Activated T-helper 1 cell treated with anti-CD3 and anti-CD28 coated beads, Interleukin-12 subunit alpha, Interleukin-12 subunit beta, Interleukin-2, Interleukin-4 antibody, amounts not matched to agents 30 ng/mL and 10 ng/mL and 1 ng/mL, durations not matched to agents 14 hours and 24 hours and 36 hours (primary cell): Measurements from ENCODE around the gene DHODH. TPM values are rescaled to one million over a fixed set of nuclear protein-coding genes. Genes with fewer than 3 reads are reported as not detected.
"Not testable (repeated sequence)": the region's sequence is repeated elsewhere in the genome, so short reads cannot be mapped to it uniquely, and the experiment has no call there.

Experiments used
- DNase-seq: peaks from one replicate; pipeline ENCODE4 v3.0.0; 2021; ENCODE audit warnings: low spot score
- H3K27ac Mint-ChIP-seq: one replicate; pipeline ENCODE4 v1.8.0; 2021; ENCODE audit warnings: mild to moderate bottlenecking, mixed read lengths
- H3K27me3 Mint-ChIP-seq: one replicate; pipeline ENCODE4 v1.8.0; 2022; ENCODE audit warnings: mild to moderate bottlenecking, moderate library complexity, mixed read lengths; ENCODE audit not compliant: insufficient read depth
- H3K36me3 Mint-ChIP-seq: one replicate; pipeline ENCODE4 v1.8.0; 2021; ENCODE audit warnings: low read depth, mixed read lengths
- H3K4me1 Mint-ChIP-seq: one replicate; pipeline ENCODE4 v1.8.0; 2021; ENCODE audit warnings: low read depth, mixed read lengths
- H3K4me3 Mint-ChIP-seq: one replicate; pipeline ENCODE4 v1.8.0; 2021; ENCODE audit warnings: mild to moderate bottlenecking, moderate library complexity, mixed read lengths
- H3K9me3 Mint-ChIP-seq: one replicate; pipeline ENCODE4 v1.8.0; 2021; ENCODE audit warnings: mixed read lengths
- intact Hi-C: fragments of 100-400 bp; cut with micrococcal nuclease; formaldehyde crosslinking; loops from one replicate; pipeline ENCODE4 v1.15.1; 2024
- total RNA-seq: library from RNA; stranded (reverse); gene quantifications from 2 replicates; pipeline ENCODE4 v1.2.3, GENCODE V29; 2022

The DHODH gene
- total RNA-seq, 1 donor from 2014 or later = 31.0 TPM

DNA sequence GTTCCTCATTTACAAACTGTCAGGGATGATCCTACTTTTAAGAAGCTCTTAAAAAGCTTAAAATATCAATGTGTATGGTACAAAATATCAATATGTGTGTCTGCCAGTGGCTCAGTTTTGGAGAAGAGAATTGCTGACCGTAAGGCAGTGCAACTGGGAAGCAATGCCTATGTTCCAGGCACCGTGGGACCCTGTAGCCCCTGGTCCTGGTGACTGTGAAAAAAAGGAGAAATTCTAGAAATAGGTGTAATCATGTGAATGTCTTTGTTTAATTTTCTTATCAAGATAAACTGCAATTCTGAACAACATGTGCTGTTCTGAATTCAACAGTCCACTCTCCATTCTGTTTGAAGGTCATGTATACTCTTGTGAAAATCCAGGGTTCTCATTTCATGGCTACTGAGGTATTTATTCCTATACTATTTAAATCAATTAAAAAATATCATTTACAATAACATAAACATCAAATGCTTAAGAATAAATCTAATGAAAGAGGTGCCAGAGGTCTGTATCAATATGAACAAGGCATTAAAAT lies 36.3 kb downstream of the DHODH start:
- H3K27ac Mint-ChIP-seq = no peak overlapping the region
- intact Hi-C loops = no loop called here
- H3K27me3 Mint-ChIP-seq = no peaks in the 10 kb centered on the region
- DNase-seq = no peak
- peaks cover 3% of the 10 kb centered on the region for H3K36me3 Mint-ChIP-seq
- H3K9me3 Mint-ChIP-seq = peaks cover 9% of the 10 kb centered on the region
- no peaks in the 10 kb centered on the region for H3K4me1 Mint-ChIP-seq
- H3K4me3 Mint-ChIP-seq = no peak overlapping the region

DNA sequence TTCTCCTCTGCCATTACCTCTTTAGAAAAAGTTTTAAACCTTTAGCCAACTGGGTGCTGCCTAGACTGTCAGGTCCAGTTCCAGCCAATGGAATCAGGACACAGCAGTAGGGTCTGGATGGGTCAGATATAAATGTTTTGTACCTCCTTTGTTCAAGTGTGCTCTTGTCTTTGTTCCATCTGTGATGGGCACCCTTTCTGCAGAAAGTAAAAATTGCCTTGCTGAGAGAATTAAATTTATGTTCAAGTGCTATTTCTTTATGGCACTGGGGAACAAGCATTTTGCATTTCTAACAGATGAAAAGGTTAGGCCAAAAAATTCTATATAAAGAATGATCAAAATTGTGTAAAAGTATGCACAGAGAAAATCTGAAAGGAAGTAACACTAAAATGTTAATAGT lies 40.6 kb downstream of the DHODH start:
- Mint-ChIP-seq H3K27me3 (no peaks in the 10 kb centered on the region), H3K9me3 (peaks cover 11% of the 10 kb centered on the region), H3K4me1 (no peaks in the 10 kb centered on the region), H3K4me3 (no peak overlapping the region), H3K36me3 (no peaks in the 10 kb centered on the region), H3K27ac (no peak overlapping the region)
- intact Hi-C loops = no loop called here
- DNase-seq = no peak

DNA sequence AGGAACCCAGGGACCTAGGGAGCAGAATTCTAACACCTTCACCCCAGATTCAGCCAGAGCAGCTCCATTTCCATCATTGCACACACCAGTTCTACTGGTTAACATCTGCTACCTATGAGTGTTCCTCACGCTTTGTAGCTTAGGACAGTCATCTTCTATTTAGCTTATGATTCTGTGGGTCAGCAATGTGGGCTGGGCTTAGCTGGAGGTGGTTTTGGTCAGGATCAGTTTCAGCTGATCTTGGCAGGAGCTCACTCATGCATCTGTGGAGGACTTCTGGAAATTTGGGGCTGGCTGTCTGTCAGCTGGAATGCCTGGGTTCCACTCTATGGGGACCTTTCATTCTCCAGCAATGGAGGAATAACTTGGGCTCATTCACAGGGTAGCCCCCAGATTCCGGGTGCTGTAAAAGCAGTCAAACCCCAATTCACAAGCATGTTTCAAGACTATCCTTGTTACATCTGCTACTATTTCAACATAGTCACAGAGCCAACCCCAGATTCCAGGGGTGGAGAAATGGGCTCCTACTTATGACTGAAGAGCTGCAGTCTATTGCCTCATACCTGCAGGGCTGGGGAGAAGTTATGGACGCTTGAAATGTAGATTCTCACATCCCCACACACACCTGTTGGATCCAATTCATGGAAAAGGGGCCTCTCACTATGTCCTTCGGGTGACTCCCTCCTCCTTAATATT lies 42.4 kb downstream of the DHODH start:
- Mint-ChIP-seq H3K36me3 (no peaks in the 10 kb centered on the region), H3K27me3 (no peaks in the 10 kb centered on the region), H3K9me3 (peaks cover 11% of the 10 kb centered on the region), H3K4me3 (no peak overlapping the region), H3K4me1 (no peaks in the 10 kb centered on the region), H3K27ac (no peak overlapping the region)
- intact Hi-C loops = no loop called here
- no peak for DNase-seq

DNA sequence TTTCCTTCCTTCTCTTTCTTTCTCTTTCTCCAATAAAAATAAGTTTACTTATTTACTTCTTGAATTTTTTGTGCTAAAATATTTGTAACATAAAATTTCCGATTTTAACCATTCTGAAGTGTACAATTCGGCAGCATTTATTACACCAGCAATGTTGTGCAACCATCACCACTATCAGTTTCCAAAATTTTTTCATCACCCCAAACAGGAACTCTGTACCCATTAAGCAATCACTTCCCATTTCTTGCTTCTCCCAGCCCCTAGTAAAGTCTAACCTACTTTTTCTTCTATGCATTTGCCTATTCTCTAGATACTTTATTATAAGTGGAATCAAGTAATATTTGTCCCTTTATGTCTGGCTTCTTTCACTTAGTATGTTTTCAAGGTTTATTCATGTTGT lies 43.3 kb downstream of the DHODH start:
- no peaks in the 10 kb centered on the region for H3K36me3 Mint-ChIP-seq
- no peak overlapping the region for H3K4me3 Mint-ChIP-seq
- intact Hi-C loops = no loop called here
- H3K9me3 Mint-ChIP-seq = peaks cover 11% of the 10 kb centered on the region
- no peaks in the 10 kb centered on the region for H3K4me1 Mint-ChIP-seq
- H3K27me3 Mint-ChIP-seq = no peaks in the 10 kb centered on the region
- no peak overlapping the region for H3K27ac Mint-ChIP-seq
- no peak for DNase-seq

DNA sequence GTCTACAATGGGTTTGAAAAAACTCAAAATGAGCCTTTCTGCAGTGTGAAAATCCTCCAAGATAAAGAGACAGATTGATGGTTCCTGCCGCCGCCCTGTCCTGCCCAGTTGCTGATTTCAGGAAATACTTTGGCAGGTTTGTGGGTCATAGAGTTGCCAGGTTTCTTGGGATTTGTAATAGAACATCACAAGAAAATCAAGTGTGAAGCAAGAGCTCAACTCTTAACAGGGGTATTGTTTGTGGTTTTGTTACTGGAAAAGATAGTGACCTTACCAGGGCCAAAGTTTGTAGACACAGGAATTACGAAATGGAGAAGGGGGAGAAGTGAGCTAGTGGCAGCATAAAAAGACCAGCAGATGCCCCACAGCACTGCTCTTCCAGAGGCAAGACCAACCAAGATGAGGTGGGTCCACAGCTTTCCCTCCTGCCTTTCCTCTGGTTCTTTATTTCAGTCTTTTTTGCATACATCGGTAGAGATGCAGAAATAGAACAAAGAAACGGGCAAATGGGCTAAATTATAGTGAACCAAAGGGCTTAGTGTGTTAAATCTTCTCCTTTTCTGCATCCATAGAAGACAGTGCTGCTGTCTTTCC lies 45.8 kb downstream of the DHODH start, which contains the start of gene HP:
Gene HP (plus strand): TSS at position 252 of the 594 bp plus-strand sequence. CDS start 148 bp downstream, at position 400.
- H3K27ac Mint-ChIP-seq, H3K4me1 Mint-ChIP-seq, DNase-seq, H3K36me3 Mint-ChIP-seq, H3K9me3 Mint-ChIP-seq, H3K27me3 Mint-ChIP-seq, H3K4me3 Mint-ChIP-seq: not testable (repeated sequence)
- intact Hi-C loops = loop anchor here (1.0 kb wide), 1 partner anchor 10 kb away; no protein-coding TSS in a partner anchor

DNA sequence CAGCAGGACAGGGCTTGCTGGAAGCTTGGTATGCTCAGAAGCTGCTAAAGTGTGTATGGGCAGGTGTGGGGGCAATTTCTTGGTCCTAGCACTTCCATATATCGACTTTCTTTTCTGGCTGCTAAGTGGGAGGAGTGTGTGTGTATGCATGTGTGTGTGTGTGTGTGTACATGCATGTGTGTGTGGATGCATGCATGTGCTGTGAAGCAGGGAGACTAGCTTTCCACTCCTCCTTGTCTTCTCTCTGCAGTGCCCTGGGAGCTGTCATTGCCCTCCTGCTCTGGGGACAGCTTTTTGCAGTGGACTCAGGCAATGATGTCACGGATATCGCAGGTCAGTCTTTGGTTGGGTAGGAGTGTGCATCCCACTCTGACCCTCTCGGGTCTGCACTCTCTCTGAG lies 47.4 kb downstream of the DHODH start:
- no peaks in the 10 kb centered on the region for H3K27me3 Mint-ChIP-seq
- H3K36me3 Mint-ChIP-seq = no peaks in the 10 kb centered on the region
- H3K27ac Mint-ChIP-seq = no peak overlapping the region
- H3K4me3 Mint-ChIP-seq = no peak overlapping the region
- no peaks in the 10 kb centered on the region for H3K9me3 Mint-ChIP-seq
- DNase-seq = no peak
- no peaks in the 10 kb centered on the region for H3K4me1 Mint-ChIP-seq
- intact Hi-C loops = no loop called here

DNA sequence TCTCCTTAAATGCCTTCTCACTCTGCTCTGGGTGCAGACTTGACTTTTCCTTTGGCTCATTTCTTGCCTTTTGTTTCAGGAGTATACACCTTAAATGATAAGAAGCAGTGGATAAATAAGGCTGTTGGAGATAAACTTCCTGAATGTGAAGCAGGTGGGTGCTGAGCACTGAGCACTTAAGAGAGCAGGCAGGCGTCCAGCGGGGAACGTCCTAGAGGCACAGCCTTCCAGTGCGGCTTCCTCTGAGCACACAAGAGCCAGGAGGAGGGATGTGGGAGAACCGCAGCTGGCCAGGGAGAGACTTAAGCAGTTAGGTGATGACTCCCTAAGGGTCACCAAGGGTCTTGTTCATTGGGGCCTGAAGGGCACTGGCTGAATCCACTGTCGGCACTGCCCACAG lies 48.8 kb downstream of the DHODH start:
- H3K4me1 Mint-ChIP-seq, H3K27me3 Mint-ChIP-seq, H3K9me3 Mint-ChIP-seq, DNase-seq, intact Hi-C loops, H3K27ac Mint-ChIP-seq, H3K36me3 Mint-ChIP-seq, H3K4me3 Mint-ChIP-seq: not testable (repeated sequence)

DNA sequence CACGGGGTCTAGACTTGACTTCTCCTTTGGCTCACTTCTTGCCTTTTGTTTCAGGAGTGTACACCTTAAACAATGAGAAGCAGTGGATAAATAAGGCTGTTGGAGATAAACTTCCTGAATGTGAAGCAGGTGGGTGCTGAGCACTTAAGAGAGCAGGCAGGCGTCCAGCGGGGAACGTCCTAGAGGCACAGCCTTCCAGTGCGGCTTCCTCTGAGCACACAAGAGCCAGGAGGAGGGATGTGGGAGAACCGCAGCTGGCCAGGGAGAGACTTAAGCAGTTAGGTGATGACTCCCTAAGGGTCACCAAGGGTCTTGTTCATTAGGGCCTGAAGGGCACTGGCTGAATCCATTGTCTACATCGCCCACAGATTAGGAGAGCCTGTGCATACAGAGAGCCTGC lies 50.5 kb downstream of the DHODH start:
- not testable (repeated sequence) for H3K4me3 Mint-ChIP-seq

DNA sequence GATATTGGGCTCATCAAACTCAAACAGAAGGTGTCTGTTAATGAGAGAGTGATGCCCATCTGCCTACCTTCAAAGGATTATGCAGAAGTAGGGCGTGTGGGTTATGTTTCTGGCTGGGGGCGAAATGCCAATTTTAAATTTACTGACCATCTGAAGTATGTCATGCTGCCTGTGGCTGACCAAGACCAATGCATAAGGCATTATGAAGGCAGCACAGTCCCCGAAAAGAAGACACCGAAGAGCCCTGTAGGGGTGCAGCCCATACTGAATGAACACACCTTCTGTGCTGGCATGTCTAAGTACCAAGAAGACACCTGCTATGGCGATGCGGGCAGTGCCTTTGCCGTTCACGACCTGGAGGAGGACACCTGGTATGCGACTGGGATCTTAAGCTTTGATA lies 51.9 kb downstream of the DHODH start:
- Mint-ChIP-seq H3K9me3 (no peaks in the 10 kb centered on the region), H3K27ac (no peak overlapping the region), H3K36me3 (no peaks in the 10 kb centered on the region), H3K27me3 (no peaks in the 10 kb centered on the region), H3K4me1 (no peaks in the 10 kb centered on the region), H3K4me3 (no peak overlapping the region)
- intact Hi-C loops = no loop called here
- no peak for DNase-seq

More for the DNA sequence above, 50.5 kb downstream of the DHODH start:
- H3K27me3 Mint-ChIP-seq, H3K36me3 Mint-ChIP-seq, H3K9me3 Mint-ChIP-seq, H3K4me1 Mint-ChIP-seq, H3K27ac Mint-ChIP-seq, DNase-seq, intact Hi-C loops: not testable (repeated sequence)

DNA sequence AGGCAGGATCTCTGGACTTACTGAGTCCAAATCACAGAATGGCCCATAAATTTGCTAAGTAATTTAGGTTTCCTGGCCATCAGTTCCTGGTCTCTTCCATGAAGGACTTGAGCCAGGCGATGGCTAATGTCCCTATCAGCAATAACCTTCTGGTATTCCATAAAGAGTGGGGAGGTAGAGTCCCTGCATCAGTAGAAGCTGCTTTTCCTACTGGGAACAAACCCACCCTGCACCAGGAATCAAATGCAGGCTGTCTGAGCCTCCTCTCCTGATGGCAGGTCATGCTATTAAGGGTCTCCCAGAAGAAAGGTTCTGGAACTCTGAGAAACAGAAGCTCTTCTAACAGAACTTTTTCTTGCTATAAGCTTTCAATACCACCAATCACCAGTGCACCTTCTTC lies 53.0 kb downstream of the DHODH start:
- no peaks in the 10 kb centered on the region for H3K36me3 Mint-ChIP-seq
- H3K4me1 Mint-ChIP-seq = no peaks in the 10 kb centered on the region
- no peak overlapping the region for H3K4me3 Mint-ChIP-seq
- no peak overlapping the region for H3K27ac Mint-ChIP-seq
- intact Hi-C loops = no loop called here
- H3K27me3 Mint-ChIP-seq = peaks cover 3% of the 10 kb centered on the region
- no peak for DNase-seq
- H3K9me3 Mint-ChIP-seq = no peaks in the 10 kb centered on the region

DNA sequence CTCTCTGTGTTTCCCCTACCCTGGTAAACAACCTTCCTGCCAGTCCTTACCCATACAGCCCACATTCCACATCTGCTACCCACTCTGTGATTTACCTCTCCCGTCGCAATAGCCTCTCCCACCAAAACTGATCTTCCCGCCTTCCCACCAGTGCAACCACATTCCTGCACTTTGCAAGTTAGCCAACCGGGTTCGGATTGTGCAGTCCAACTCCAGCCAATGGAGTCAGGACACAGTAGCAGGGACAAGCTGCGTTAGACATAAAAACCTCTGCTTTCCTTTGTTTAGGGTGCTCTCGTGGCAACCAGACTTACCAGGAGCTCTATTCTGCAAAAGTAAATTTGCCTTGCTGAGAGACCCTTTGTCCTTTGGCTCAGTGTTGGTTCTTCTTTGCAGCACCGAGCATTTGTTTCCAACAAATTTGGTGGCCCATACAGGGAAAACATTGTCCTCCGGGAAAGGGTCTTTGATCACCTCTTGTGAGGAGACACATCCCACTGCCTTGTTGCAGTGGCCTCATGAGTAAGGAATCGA lies 55.9 kb downstream of the DHODH start:
- intact Hi-C loops = loop anchor here (1.0 kb wide), 1 partner anchor 10 kb away; the partner anchor contains the start of gene HP
- DNase-seq = no peak
- H3K36me3 Mint-ChIP-seq = no peaks in the 10 kb centered on the region
- no peak overlapping the region for H3K27ac Mint-ChIP-seq
- H3K4me1 Mint-ChIP-seq = no peaks in the 10 kb centered on the region
- H3K4me3 Mint-ChIP-seq = no peak overlapping the region
- H3K9me3 Mint-ChIP-seq = no peaks in the 10 kb centered on the region
- H3K27me3 Mint-ChIP-seq = peaks cover 3% of the 10 kb centered on the region

DNA sequence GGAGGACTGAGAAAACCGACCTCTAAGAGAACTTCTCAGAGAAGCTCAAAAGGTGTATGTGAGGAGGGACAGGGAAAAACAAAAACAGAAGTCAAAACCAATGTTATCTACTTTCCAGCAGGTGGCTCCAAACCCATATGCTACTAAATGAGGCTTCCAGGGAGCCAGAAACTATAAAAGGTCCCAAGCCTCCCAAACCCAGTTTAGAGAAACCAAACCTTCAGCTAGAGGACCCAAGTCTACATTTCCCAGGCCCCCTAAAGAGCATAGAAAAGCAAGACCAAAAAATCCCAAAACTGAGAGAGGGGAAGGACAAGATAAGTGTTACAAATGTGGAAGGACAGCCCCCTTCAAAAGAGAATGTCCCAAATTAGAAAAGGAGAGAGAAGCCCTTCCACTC lies 58.2 kb downstream of the DHODH start:
- intact Hi-C loops = loop anchor here (1.0 kb wide), 1 partner anchor 33 kb away; no protein-coding TSS in a partner anchor
- Mint-ChIP-seq H3K4me1 (no peaks in the 10 kb centered on the region), H3K4me3 (no peak overlapping the region), H3K36me3 (no peaks in the 10 kb centered on the region), H3K27me3 (peaks cover 3% of the 10 kb centered on the region), H3K27ac (no peak overlapping the region), H3K9me3 (no peaks in the 10 kb centered on the region)
- no peak for DNase-seq

DNA sequence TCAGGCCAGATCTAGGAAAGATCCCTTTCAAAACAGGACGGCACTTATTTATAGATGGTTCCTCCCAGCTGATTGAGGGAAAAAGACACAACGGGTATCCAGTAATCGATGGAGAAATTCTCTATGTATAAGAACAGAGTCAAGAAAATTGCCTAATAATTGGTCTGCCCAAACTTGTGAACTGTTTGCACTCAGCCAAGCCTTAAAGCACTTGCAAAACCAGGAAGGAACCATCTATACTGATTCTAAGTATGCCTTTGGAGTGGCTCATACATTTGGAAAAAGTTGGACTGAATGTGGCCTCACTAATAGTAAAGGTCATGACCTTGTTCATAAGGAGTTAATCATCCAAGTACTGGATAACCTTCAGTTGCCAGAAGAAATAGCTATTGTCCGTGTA lies 60.4 kb downstream of the DHODH start:
- H3K4me3 Mint-ChIP-seq = no peak overlapping the region
- no peak for DNase-seq
- no peaks in the 10 kb centered on the region for H3K4me1 Mint-ChIP-seq
- peaks cover 3% of the 10 kb centered on the region for H3K27me3 Mint-ChIP-seq
- H3K27ac Mint-ChIP-seq = no peak overlapping the region
- intact Hi-C loops = no loop called here
- H3K36me3 Mint-ChIP-seq = no peaks in the 10 kb centered on the region
- no peaks in the 10 kb centered on the region for H3K9me3 Mint-ChIP-seq
